GM06990 (cell line): ENCODE data around the gene ROBO1.
A peak's percentile ranks its signal among the peaks of the same experiment; 100 is the strongest.

Experiments
- DNase-seq: peaks from one replicate; pipeline ENCODE4 v3.0.0-alpha.2; 2011; ENCODE audit not compliant: insufficient read length; ENCODE audit errors: extremely low read depth
- H3K27me3 ChIP-seq: replicated peaks from 2 replicates; pipeline ENCODE4 v1.6.0; 2011; ENCODE audit warnings: low read length; ENCODE audit not compliant: control insufficient read depth, insufficient read depth
- H3K36me3 ChIP-seq: 2 replicates; pipeline ENCODE4 v1.5.1; 2011; ENCODE audit warnings: low read length; ENCODE audit not compliant: control insufficient read depth, insufficient read depth
- H3K4me3 ChIP-seq: replicated peaks from 2 replicates; pipeline ENCODE4 v1.5.1; 2011; ENCODE audit warnings: low read depth, mild to moderate bottlenecking, control low read depth, low read length
- TF ChIP-seq, protein P1 (sequence below): IDR thresholded peaks from 2 replicates; pipeline ENCODE4 v1.5.1; 2011; ENCODE audit warnings: low read length, control low read depth, mild to moderate bottlenecking, inconsistent platforms; ENCODE audit not compliant: insufficient read depth, poor library complexity, severe bottlenecking

ROBO1 gene

DNA sequence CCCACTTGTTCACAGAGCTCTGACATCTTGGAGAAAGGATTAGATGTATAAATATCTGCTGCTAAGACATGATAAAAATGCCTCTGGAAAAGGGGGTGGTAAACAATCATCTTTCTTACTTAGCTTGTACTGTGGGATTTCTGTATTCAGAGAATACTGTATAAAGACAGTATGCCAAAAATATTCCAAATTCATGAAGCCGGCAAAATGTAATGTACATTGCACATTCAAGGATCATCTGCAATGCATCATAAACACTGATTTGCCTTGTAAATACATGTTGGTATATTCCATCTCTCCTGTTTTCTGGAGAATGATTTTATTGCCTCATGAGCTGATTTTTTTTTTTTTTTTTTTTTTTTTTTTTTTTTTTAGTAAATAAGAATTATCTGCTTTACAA lies 355.3 kb downstream of the ROBO1 start:
- Histone ChIP-seq H3K27me3 (no peaks in the 10 kb centered on the region), H3K4me3 (no peak overlapping the region), H3K36me3 (no peaks in the 10 kb centered on the region)
- TF ChIP-seq, protein P1, sequence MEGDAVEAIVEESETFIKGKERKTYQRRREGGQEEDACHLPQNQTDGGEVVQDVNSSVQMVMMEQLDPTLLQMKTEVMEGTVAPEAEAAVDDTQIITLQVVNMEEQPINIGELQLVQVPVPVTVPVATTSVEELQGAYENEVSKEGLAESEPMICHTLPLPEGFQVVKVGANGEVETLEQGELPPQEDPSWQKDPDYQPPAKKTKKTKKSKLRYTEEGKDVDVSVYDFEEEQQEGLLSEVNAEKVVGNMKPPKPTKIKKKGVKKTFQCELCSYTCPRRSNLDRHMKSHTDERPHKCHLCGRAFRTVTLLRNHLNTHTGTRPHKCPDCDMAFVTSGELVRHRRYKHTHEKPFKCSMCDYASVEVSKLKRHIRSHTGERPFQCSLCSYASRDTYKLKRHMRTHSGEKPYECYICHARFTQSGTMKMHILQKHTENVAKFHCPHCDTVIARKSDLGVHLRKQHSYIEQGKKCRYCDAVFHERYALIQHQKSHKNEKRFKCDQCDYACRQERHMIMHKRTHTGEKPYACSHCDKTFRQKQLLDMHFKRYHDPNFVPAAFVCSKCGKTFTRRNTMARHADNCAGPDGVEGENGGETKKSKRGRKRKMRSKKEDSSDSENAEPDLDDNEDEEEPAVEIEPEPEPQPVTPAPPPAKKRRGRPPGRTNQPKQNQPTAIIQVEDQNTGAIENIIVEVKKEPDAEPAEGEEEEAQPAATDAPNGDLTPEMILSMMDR = no peak
- no peak for DNase-seq

DNA sequence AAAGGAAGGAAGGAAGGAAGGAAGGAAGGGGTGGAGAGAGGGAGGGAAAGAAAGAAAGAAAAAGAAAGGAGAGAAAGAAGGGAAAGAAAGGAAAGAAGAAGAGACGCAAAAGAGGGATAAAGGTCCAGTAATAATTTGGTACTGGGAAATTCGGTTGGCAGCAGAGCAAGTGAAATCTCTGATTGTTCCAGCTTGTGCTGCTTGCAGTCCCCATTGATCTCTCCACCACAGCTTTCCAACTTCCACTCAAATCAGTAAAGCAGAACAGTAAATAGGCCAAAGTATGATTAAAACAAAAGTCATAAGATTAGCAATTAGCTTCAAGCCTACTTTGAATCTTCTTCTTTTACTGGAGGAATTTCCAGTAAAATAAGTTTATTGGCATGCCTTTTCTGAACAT lies 357.2 kb downstream of the ROBO1 start:
- TF ChIP-seq, protein P1 = no peak
- H3K36me3 ChIP-seq = no peaks in the 10 kb centered on the region
- H3K4me3 ChIP-seq = no peak overlapping the region
- DNase-seq = no peak
- no peaks in the 10 kb centered on the region for H3K27me3 ChIP-seq

DNA sequence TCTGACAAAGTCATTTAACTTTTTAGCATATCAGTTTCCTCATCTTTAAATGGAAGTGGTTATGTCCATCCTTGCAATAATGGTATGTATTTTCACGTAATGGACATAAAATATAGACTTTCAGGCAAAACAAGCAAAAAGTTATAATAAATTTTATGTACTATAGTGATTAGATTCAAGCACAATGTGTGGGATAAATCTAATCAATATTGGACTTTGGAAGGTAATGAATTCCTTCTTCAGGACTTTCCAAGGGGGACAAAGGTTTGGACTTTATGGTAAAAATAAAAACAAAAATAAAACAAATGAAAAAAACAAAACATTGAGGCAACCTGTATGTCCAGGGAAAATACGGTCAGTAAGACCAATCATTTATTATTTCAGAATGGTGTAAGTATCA lies 357.7 kb downstream of the ROBO1 start:
- TF ChIP-seq, protein P1 = no peak
- Histone ChIP-seq H3K27me3 (no peaks in the 10 kb centered on the region), H3K36me3 (no peaks in the 10 kb centered on the region), H3K4me3 (no peak overlapping the region)
- no peak for DNase-seq

DNA sequence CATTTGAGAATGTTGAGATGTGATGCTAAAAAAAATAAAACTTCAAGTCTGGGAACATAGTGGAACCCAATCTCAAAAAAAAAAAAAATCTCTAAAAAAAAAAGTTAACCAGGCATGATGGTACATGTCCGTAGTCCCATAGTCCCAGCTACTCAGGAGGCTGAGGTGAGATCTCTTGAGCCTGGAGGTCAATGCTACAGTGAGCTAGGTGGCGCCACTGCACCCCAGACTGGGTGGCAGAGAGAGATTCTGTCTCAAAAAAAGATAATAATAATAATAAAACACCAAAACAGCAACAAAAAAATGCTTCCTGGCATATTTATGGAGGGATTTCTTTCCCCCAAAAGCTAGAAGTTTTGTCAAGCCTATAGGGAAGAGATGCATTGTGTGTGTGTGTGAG lies 361.6 kb downstream of the ROBO1 start:
- H3K4me3 ChIP-seq = no peak overlapping the region
- TF ChIP-seq, protein P1 = peak; percentile 33
- no peak for DNase-seq
- no peaks in the 10 kb centered on the region for H3K27me3 ChIP-seq
- H3K36me3 ChIP-seq = no peaks in the 10 kb centered on the region

DNA sequence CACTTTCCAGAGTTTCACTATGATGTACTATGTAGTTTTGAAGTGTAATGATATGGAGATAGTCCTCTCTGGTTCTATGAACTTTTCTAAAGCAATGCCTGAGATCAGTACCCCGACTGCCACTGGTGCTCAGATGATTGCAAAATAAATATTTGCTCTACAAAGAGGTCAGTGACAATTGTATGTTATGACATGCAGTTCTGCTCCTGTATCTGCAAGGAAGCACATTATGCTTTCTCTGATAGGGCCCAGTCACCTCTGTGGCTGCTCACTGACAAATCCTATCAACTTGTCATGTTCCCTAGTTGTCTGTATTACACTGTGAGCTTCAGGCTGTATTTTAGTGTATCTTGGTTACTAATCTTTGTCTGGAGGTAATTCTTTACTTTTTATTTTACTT lies 362.6 kb downstream of the ROBO1 start:
- TF ChIP-seq, protein P1 = no peak
- Histone ChIP-seq H3K27me3 (no peaks in the 10 kb centered on the region), H3K4me3 (no peak overlapping the region), H3K36me3 (no peaks in the 10 kb centered on the region)
- no peak for DNase-seq

DNA sequence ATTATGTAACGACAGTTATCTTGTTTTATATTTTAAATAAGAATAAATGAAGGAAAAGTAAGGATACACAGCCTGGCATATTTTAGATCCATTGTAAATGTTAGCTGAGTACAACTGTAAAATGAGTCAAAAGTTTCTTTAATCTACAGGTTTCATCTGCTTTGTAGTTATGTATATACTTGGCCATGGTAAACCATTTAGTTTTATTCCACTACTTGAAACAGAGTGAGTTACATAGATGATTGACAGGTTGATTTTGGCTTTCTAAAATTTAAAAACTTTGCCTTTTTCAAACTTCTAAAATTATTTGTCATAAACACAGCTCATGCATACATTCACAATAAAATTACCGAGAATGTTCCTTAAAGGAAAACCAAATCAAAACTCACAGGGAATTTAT lies 371.2 kb downstream of the ROBO1 start:
- Histone ChIP-seq H3K4me3 (no peak overlapping the region), H3K27me3 (no peaks in the 10 kb centered on the region), H3K36me3 (no peaks in the 10 kb centered on the region)
- TF ChIP-seq, protein P1 = no peak
- DNase-seq = no peak
